Vagina (tissue), 2 donors: ENCODE data around the gene NFAM1. TPM values are rescaled to one million over a fixed set of nuclear protein-coding genes. Genes with fewer than 3 reads are reported as not detected.

Experiments used
- DNase-seq, 2 donors: peaks; one replicate each; pipeline ENCODE4 v3.0.0-alpha.2; 2017; ENCODE audit errors: extremely low spot score in 2 of 2
- H3K27ac ChIP-seq: fragments of 200-600 bp; sonication (generic); one replicate; pipeline ENCODE4 v1.5.1; 2019
- H3K27me3 ChIP-seq: fragments of 200-600 bp; sonication (generic); one replicate; pipeline ENCODE4 v1.5.1; 2019
- H3K36me3 ChIP-seq, 2 donors: fragments of 200-600 bp; sonication (generic); one replicate each; pipeline ENCODE4 v1.5.1; 2017 to 2019
- H3K4me1 ChIP-seq: fragments of 200-600 bp; sonication (generic); one replicate; pipeline ENCODE4 v1.5.1; 2019
- H3K4me3 ChIP-seq, 2 donors: fragments of 200-600 bp; sonication (generic); 1 replicate in 1 of 2; 2 replicates in 1 of 2; pipeline ENCODE4 v1.5.1; 2016 to 2019
- H3K9me3 ChIP-seq: fragments of 200-600 bp; sonication (generic); one replicate; pipeline ENCODE4 v1.5.1; 2019
- POLR2A ChIP-seq, 2 donors: fragments of 450-650 bp; IDR thresholded peaks; one replicate each; pipeline ENCODE4 v1.6.1; 2017; ENCODE audit warnings: antibody characterized with exemption in 2 of 2, mild to moderate bottlenecking in 2 of 2, moderate library complexity in 2 of 2
- POLR2AphosphoS5 ChIP-seq, 2 donors: sonication (generic); formaldehyde crosslinking; IDR thresholded peaks; one replicate each; pipeline ENCODE4 v1.9.0; 2017; ENCODE audit warnings: antibody characterized with exemption in 2 of 2, mild to moderate bottlenecking in 2 of 2, low read depth in 1 of 2; ENCODE audit not compliant: insufficient read depth in 1 of 2
- intact Hi-C: fragments of 100-400 bp; cut with DNase I; formaldehyde crosslinking; loops from one replicate; pipeline ENCODE4 v1.15.1; 2023
- total RNA-seq: library from RNA; depleted of rRNA; stranded (reverse); fragments of >200 nt; gene quantifications from one replicate; pipeline ENCODE4 v1.2.3, GENCODE V29; 2016
- TF ChIP-seq, protein P1 (sequence below), 3 experiments: fragments of 450-650 bp in 2 of 3; fragments of 200-600 bp in 1 of 3; sonication (generic) in 1 of 3; IDR thresholded peaks; one replicate each; pipeline ENCODE4 v1.5.1; 2017 to 2019; ENCODE audit warnings: antibody characterized with exemption in 3 of 3, mild to moderate bottlenecking in 2 of 3, moderate library complexity in 2 of 3

Gene NFAM1
- total RNA-seq, 1 donor from 2014 or later, result 1.7 TPM

DNA sequence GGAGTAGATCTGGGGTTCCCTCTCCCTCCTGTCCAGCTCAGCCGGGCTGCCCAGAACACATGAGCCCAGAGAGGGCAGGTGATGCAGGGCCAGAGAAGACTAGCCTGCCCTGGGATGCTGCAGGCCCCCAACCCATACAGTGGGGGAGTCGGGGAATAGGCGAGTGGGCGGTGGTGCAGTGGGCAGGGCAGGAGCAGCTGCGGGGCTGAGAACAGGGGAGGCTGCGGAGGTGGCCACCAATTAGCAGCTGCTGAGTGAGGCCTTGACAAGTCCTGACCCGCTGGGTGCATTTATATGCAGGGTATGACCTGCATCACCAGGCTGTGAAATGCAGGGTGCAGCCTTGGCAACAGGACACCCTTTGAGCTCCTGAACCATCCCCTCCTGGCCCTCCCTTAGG, 43.1 kb downstream of the NFAM1 start:
- Histone ChIP-seq H3K27ac (no peak overlapping the region), H3K36me3 (no peaks in the 10 kb centered on the region), H3K4me1 (no peaks in the 10 kb centered on the region), H3K27me3 (no peaks in the 10 kb centered on the region), H3K4me3 (no peak overlapping the region), H3K9me3 (no peaks in the 10 kb centered on the region)
- no peak for DNase-seq
- intact Hi-C loops, result no loop called here
- no peak for TF ChIP-seq POLR2AphosphoS5 (IDR thresholded peaks at IDR 0.05; ENCODE audit: insufficient read depth in 1 of 2, low read depth in 1 of 2)
- TF ChIP-seq, protein P1, sequence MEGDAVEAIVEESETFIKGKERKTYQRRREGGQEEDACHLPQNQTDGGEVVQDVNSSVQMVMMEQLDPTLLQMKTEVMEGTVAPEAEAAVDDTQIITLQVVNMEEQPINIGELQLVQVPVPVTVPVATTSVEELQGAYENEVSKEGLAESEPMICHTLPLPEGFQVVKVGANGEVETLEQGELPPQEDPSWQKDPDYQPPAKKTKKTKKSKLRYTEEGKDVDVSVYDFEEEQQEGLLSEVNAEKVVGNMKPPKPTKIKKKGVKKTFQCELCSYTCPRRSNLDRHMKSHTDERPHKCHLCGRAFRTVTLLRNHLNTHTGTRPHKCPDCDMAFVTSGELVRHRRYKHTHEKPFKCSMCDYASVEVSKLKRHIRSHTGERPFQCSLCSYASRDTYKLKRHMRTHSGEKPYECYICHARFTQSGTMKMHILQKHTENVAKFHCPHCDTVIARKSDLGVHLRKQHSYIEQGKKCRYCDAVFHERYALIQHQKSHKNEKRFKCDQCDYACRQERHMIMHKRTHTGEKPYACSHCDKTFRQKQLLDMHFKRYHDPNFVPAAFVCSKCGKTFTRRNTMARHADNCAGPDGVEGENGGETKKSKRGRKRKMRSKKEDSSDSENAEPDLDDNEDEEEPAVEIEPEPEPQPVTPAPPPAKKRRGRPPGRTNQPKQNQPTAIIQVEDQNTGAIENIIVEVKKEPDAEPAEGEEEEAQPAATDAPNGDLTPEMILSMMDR (IDR thresholded peaks at IDR 0.05), result no peak
- no peak for TF ChIP-seq POLR2A (IDR thresholded peaks at IDR 0.05)

DNA sequence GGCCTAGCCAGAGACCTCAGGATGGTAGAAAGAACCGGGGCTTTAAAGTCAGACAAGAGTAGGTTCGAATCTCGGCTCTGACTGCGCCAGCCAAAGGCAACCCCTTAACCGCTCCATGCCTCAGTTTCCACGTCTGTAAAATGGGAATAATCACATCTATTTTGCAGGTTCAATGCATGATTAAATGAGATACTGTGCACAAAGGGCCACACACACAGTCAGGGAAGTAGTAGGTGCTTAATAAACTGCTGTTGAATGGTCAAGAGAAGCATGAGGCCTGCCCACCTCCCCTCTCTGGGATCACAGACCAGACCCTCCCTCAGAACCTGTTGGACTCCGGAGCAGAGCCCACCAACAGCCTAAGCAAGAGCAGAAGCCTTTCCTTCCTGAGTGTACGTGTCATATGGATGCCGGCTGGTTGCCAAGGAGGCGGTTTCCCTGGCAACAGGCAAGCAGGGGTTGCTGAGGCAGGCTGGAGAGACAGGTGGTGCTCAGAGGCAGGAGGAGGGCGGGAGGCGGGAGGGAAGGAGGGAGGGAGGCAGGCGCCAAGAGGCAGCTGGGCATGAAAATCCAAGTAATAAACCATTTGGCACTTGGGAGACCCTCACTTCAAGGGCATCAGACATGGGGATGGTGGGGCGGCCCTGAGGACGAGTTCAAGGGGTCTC, 43.9 kb downstream of the NFAM1 start:
- Histone ChIP-seq H3K27ac (no peak overlapping the region), H3K36me3 (no peaks in the 10 kb centered on the region), H3K4me3 (no peak overlapping the region), H3K9me3 (no peaks in the 10 kb centered on the region), H3K27me3 (no peaks in the 10 kb centered on the region), H3K4me1 (no peaks in the 10 kb centered on the region)
- no peak for DNase-seq
- TF ChIP-seq POLR2AphosphoS5 (IDR thresholded peaks at IDR 0.05; ENCODE audit: insufficient read depth in 1 of 2, low read depth in 1 of 2), result no peak
- TF ChIP-seq, protein P1 (IDR thresholded peaks at IDR 0.05), result no peak
- TF ChIP-seq POLR2A (IDR thresholded peaks at IDR 0.05), result no peak
- intact Hi-C loops, result no loop called here

DNA sequence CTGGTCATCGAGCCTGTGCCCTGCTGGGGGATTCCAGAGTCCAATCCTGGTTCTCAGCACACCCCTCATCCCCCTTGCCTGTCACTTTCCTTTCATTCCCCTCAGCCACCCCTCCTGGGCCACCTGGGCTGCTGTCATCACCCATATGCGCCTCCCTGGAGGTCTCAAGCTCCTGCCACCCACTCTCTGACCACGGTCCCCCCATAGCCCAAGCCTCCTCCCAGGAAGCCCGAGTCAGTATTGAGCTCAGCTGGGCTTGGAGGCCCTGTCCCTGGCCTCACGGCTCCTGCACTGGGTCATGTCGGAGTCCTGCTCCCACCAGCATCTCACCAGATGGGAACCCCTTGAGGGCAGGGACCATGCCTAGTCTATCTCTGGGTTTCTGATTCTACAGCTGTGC, 44.6 kb downstream of the NFAM1 start:
- TF ChIP-seq, protein P1 (IDR thresholded peaks at IDR 0.05), result no peak
- TF ChIP-seq POLR2A (IDR thresholded peaks at IDR 0.05) (no peak), POLR2AphosphoS5 (IDR thresholded peaks at IDR 0.05; ENCODE audit: insufficient read depth in 1 of 2, low read depth in 1 of 2) (no peak)
- no peak for DNase-seq
- no peaks in the 10 kb centered on the region for H3K9me3 ChIP-seq
- no peaks in the 10 kb centered on the region for H3K27me3 ChIP-seq
- H3K4me1 ChIP-seq, result no peaks in the 10 kb centered on the region
- H3K36me3 ChIP-seq, result no peaks in the 10 kb centered on the region
- no peak overlapping the region for H3K27ac ChIP-seq
- H3K4me3 ChIP-seq, result no peak overlapping the region
- intact Hi-C loops, result no loop called here

DNA sequence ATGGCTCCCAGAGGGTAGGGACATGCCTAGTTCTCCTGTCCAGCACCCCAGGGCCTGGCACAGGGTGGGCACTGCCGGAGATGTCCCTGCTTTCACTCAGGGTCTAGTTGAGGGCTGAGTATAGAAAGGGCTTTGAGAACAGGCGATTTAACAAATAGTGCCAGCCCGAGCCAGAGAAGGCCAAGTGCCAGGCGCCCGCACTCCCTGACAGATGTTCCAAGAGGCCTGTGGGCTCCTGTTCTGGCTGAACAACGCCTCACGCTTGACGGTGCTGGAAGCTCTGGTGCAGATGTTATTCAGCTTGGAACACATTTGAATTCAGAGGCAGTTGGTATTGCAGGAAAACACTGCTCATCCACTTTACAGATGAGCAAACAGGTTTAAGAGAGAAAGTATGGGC, 46.5 kb downstream of the NFAM1 start:
- TF ChIP-seq, protein P1 (IDR thresholded peaks at IDR 0.05), result no peak
- no peak for TF ChIP-seq POLR2AphosphoS5 (IDR thresholded peaks at IDR 0.05; ENCODE audit: insufficient read depth in 1 of 2, low read depth in 1 of 2)
- no peak for TF ChIP-seq POLR2A (IDR thresholded peaks at IDR 0.05)
- intact Hi-C loops, result no loop called here
- Histone ChIP-seq H3K9me3 (no peaks in the 10 kb centered on the region), H3K4me3 (no peak overlapping the region), H3K27me3 (no peaks in the 10 kb centered on the region), H3K4me1 (no peaks in the 10 kb centered on the region), H3K27ac (no peak overlapping the region), H3K36me3 (no peaks in the 10 kb centered on the region)
- DNase-seq, result no peak

- Histone ChIP-seq H3K27ac (no peak overlapping the region), H3K9me3 (no peaks in the 10 kb centered on the region), H3K27me3 (no peaks in the 10 kb centered on the region), H3K4me1 (no peaks in the 10 kb centered on the region), H3K36me3 (no peaks in the 10 kb centered on the region), H3K4me3 (no peak overlapping the region)
- no peak for DNase-seq
- no peak for TF ChIP-seq POLR2AphosphoS5 (IDR thresholded peaks at IDR 0.05; ENCODE audit: insufficient read depth in 1 of 2, low read depth in 1 of 2)
- TF ChIP-seq, protein P1 (IDR thresholded peaks at IDR 0.05), result no peak
- no peak for TF ChIP-seq POLR2A (IDR thresholded peaks at IDR 0.05)
- intact Hi-C loops, result no loop called here
Measured at GRCh38 chr22:42384506-42384905, 47.7 kb downstream of the NFAM1 start.
